ENCODE results near the gene GNL1. TPM values are rescaled to one million over a fixed set of nuclear protein-coding genes. Genes with fewer than 3 reads are reported as not detected.
"Not testable (repeated sequence)": the region's sequence is repeated elsewhere in the genome, so short reads cannot be mapped to it uniquely, and the experiment has no call there.

Gene GNL1
- total RNA-seq, 3 donors from 2014 or later (not counting 1 experiment from before 2014, with no cell fraction given), result 137 to 208 (median 187) TPM

DNA sequence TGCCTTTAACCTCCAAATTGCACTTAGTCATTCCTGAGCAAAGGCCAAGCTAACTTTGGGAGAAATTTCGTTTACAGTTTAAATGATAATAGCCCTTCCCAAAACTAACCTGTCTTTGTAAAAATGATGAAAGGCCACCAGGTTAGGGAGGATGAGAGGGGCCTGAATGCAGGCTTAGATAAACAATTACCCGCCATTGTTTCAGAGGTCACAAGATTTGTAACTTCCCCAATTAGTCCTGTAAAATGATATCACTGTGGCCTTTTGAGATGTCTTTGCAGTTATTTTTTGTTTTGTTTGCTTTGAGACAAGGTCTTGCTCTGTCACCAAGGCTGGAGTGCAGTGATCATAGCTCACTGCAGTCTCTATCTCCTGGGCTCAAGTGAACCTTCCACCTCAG is 26.3 kb downstream of the GNL1 start:
- no peaks in the 10 kb centered on the region for H3K36me3 Mint-ChIP-seq
- H3K4me1 ChIP-seq (ENCODE audit: control insufficient read depth, insufficient read depth, low read length), result peaks cover 29% of the 10 kb centered on the region
- peaks cover 12 to 17% of the 10 kb centered on the region in 2 donors for H3K4me1 Mint-ChIP-seq
- H3K9me3 Mint-ChIP-seq, result no peaks in the 10 kb centered on the region
- WGBS (ENCODE audit: insufficient coverage), result 75% methylated on average over 1 of the region's 2 CpGs
- ATAC-seq (no peak), DNase-seq (no peak)
- intact Hi-C loops (cut with micrococcal nuclease), result no loop called here
- H3K9me3 ChIP-seq (ENCODE audit: control insufficient read depth, insufficient read depth, low read length), result no peaks in the 10 kb centered on the region
- peak overlapping the region in 1 of 2 donors; percentile 61 for H3K27ac Mint-ChIP-seq
- H3K36me3 ChIP-seq (ENCODE audit: control insufficient read depth, insufficient read depth, low read length), result no peaks in the 10 kb centered on the region
- H3K4me3 Mint-ChIP-seq, result no peak overlapping the region
- H3K27me3 Mint-ChIP-seq (ENCODE audit: low read depth in 2 of 2), result no peaks in the 10 kb centered on the region
- no peak overlapping the region for H3K27ac ChIP-seq (ENCODE audit: low read length)
- H3K27me3 ChIP-seq (ENCODE audit: control insufficient read depth, insufficient read depth, low read length), result no peaks in the 10 kb centered on the region
- no peak overlapping the region for H3K4me3 ChIP-seq (ENCODE audit: low read length)
- TF ChIP-seq, protein P1, sequence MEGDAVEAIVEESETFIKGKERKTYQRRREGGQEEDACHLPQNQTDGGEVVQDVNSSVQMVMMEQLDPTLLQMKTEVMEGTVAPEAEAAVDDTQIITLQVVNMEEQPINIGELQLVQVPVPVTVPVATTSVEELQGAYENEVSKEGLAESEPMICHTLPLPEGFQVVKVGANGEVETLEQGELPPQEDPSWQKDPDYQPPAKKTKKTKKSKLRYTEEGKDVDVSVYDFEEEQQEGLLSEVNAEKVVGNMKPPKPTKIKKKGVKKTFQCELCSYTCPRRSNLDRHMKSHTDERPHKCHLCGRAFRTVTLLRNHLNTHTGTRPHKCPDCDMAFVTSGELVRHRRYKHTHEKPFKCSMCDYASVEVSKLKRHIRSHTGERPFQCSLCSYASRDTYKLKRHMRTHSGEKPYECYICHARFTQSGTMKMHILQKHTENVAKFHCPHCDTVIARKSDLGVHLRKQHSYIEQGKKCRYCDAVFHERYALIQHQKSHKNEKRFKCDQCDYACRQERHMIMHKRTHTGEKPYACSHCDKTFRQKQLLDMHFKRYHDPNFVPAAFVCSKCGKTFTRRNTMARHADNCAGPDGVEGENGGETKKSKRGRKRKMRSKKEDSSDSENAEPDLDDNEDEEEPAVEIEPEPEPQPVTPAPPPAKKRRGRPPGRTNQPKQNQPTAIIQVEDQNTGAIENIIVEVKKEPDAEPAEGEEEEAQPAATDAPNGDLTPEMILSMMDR (IDR thresholded peaks at IDR 0.05), result no peak

DNA sequence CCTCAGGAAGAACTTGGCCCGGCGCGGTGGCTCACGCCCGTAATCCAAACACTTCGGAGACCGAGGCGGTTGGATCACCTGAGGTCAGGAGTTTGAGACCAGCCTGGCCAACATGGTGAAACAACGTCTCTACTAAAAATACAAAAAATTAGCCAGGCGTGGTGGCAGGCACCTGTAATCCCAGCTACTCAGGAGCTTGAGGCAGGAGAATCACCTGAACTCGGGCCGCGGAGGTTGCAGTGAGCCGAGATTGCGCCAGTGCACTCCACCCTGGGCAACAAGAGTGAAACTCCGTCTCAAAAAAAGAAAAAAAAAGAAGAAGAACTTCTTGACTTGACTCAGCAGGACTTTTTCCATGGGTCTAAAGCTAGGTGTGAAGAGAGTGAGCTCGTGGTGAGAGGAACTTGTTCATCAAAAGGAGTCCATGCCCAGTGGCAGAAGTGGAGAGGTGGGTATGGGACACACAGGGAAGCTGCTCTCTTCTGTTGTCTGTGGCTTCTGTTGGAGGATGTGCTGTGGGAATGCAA is 26.9 kb downstream of the GNL1 start:
- H3K4me3 Mint-ChIP-seq; H3K36me3 ChIP-seq (ENCODE audit: control insufficient read depth, insufficient read depth, low read length); H3K9me3 ChIP-seq (ENCODE audit: control insufficient read depth, insufficient read depth, low read length); intact Hi-C loops (cut with micrococcal nuclease); H3K4me3 ChIP-seq (ENCODE audit: low read length); H3K27me3 Mint-ChIP-seq (ENCODE audit: low read depth in 2 of 2); H3K36me3 Mint-ChIP-seq; H3K9me3 Mint-ChIP-seq; H3K27me3 ChIP-seq (ENCODE audit: control insufficient read depth, insufficient read depth, low read length): not testable (repeated sequence)
- Histone ChIP-seq H3K27ac (ENCODE audit: low read length) (peak overlapping the region; percentile 44), H3K4me1 (ENCODE audit: control insufficient read depth, insufficient read depth, low read length) (peaks cover 29% of the 10 kb centered on the region)
- Mint-ChIP-seq H3K4me1 (peaks cover 12 to 17% of the 10 kb centered on the region in 2 donors), H3K27ac (peak overlapping the region in 1 of 2 donors; percentile 61)
- peak in 2 of 3 donors; percentile 9 to 30 for ATAC-seq
- peak in 1 of 2 donors; percentile 57 for DNase-seq
- WGBS (ENCODE audit: insufficient coverage), result 71% methylated on average over 17 of the region's 17 CpGs

DNA sequence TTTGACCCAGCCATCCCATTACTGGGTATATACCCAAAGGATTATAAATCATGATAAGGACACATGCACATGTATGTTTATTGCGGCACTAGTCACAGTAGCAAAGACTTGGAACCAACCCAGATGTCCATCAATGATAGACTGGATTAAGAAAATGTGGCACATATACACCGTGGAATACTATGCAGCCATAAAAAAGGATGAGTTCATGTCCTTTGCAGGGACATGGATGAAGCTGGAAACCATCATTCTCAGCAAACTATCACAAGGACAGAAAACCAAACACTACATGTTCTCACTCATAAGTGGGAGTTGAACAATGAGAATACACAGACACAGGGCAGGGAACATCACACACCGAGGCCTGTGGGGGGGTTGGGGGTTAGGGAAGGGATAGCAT is 29.8 kb downstream of the GNL1 start:
- H3K9me3 Mint-ChIP-seq; H3K36me3 ChIP-seq (ENCODE audit: control insufficient read depth, insufficient read depth, low read length); DNase-seq; H3K27ac Mint-ChIP-seq; H3K9me3 ChIP-seq (ENCODE audit: control insufficient read depth, insufficient read depth, low read length); H3K27ac ChIP-seq (ENCODE audit: low read length); H3K27me3 ChIP-seq (ENCODE audit: control insufficient read depth, insufficient read depth, low read length); H3K27me3 Mint-ChIP-seq (ENCODE audit: low read depth in 2 of 2); H3K4me3 ChIP-seq (ENCODE audit: low read length); ATAC-seq; H3K4me3 Mint-ChIP-seq; intact Hi-C loops (cut with micrococcal nuclease): not testable (repeated sequence)
- H3K4me1 Mint-ChIP-seq, result peaks cover 6 to 11% of the 10 kb centered on the region in 2 donors
- H3K36me3 Mint-ChIP-seq, result peaks cover 11% of the 10 kb centered on the region
- WGBS (ENCODE audit: insufficient coverage), result 100% methylated on average over 2 of the region's 3 CpGs
- peaks cover 18% of the 10 kb centered on the region for H3K4me1 ChIP-seq (ENCODE audit: control insufficient read depth, insufficient read depth, low read length)

DNA sequence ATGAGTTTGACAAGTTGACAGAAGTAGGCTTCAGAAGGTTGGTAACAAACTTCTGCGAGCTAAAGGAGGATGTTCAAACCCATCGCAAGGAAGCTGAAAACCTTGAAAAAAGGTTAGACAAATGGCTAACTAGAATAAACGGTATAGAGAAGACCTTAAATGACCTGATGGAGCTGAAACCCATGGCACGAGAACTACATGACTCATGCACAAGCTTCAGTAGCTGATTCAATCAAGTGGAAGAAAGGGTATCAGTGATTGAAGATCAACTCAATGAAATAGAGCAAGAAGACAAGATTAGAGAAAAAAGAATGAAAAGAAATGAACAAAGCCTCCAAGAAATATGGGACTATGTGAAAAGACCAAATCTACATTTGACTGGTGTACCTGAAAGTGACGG is 34.3 kb downstream of the GNL1 start:
- H3K27me3 ChIP-seq (ENCODE audit: control insufficient read depth, insufficient read depth, low read length); H3K4me3 ChIP-seq (ENCODE audit: low read length); H3K27me3 Mint-ChIP-seq (ENCODE audit: low read depth in 2 of 2); ATAC-seq; H3K36me3 ChIP-seq (ENCODE audit: control insufficient read depth, insufficient read depth, low read length); H3K27ac ChIP-seq (ENCODE audit: low read length); H3K9me3 ChIP-seq (ENCODE audit: control insufficient read depth, insufficient read depth, low read length); H3K9me3 Mint-ChIP-seq; DNase-seq; H3K4me3 Mint-ChIP-seq; H3K27ac Mint-ChIP-seq; intact Hi-C loops (cut with micrococcal nuclease); H3K4me1 Mint-ChIP-seq: not testable (repeated sequence)
- H3K4me1 ChIP-seq (ENCODE audit: control insufficient read depth, insufficient read depth, low read length), result peaks cover 17% of the 10 kb centered on the region
- H3K36me3 Mint-ChIP-seq, result peaks cover 11% of the 10 kb centered on the region
- WGBS (ENCODE audit: insufficient coverage), result 98% methylated on average over 5 of the region's 5 CpGs

DNA sequence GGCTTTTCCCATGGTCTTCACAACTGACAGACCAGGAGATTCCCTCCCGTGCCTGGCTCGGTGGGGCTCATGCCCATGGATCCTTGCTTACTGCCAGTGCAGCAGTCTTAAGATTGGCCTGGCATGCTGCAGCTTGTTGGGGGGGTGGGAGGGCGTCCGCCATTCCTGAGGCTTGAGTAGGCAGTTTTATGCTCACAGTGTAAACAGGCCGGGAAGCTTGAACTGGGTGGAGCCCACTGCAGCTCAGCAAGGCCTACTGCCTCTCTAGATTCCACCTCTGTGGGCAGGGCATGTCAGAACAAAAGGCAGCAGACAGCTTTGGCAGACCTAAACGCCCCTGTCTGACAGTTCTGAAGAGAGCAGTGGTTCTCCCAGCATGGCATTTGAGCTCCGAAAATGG is 35.2 kb downstream of the GNL1 start:
- Mint-ChIP-seq H3K4me1 (peaks cover 15% of the 10 kb centered on the region in 2 donors), H3K36me3 (peaks cover 11% of the 10 kb centered on the region)
- DNase-seq; H3K27ac Mint-ChIP-seq; H3K4me3 Mint-ChIP-seq; H3K27me3 ChIP-seq (ENCODE audit: control insufficient read depth, insufficient read depth, low read length); ATAC-seq; H3K4me3 ChIP-seq (ENCODE audit: low read length); H3K9me3 ChIP-seq (ENCODE audit: control insufficient read depth, insufficient read depth, low read length); intact Hi-C loops (cut with micrococcal nuclease); H3K36me3 ChIP-seq (ENCODE audit: control insufficient read depth, insufficient read depth, low read length); H3K27ac ChIP-seq (ENCODE audit: low read length); H3K9me3 Mint-ChIP-seq; H3K27me3 Mint-ChIP-seq (ENCODE audit: low read depth in 2 of 2): not testable (repeated sequence)
- H3K4me1 ChIP-seq (ENCODE audit: control insufficient read depth, insufficient read depth, low read length), result peaks cover 25% of the 10 kb centered on the region
- 95% methylated on average over 7 of the region's 7 CpGs for WGBS (ENCODE audit: insufficient coverage)

All from natural killer cell (primary cell).